ENCODE results near the gene TBC1D10B.

TBC1D10B gene

GRCh38 chr16:30371248-30371816 is 1.0 kb upstream of the TBC1D10B start (continued):
- TF ChIP-seq MZF1 (tag by site-specific recombination; IDR thresholded peaks at IDR 0.05; ENCODE audit: borderline replicate concordance) (no peak), ZNF610 (tag by site-specific recombination; IDR thresholded peaks at IDR 0.05; ENCODE audit: borderline replicate concordance) (no peak), ZNF366 (tag by site-specific recombination; conservative IDR thresholded peaks at IDR 0.05) (no peak), ZNF266 (tag by site-specific recombination; IDR thresholded peaks at IDR 0.05; ENCODE audit: low read depth) (no peak), ZNF404 (tag by site-specific recombination; IDR thresholded peaks at IDR 0.05) (no peak), ZNF146 (tag by site-specific recombination; IDR thresholded peaks at IDR 0.05) (no peak), ZNF202 (tag by site-specific recombination; IDR thresholded peaks at IDR 0.05; ENCODE audit: borderline replicate concordance) (no peak), ZNF24 (tag by site-specific recombination; IDR thresholded peaks at IDR 0.05) (0 out of 2 replicates have a peak, but pooled peaks have one; percentile 27), ZNF341 (tag by site-specific recombination; IDR thresholded peaks at IDR 0.05; ENCODE audit: low read depth) (no peak; the same call in 1 of the 2 replicates)

DNA sequence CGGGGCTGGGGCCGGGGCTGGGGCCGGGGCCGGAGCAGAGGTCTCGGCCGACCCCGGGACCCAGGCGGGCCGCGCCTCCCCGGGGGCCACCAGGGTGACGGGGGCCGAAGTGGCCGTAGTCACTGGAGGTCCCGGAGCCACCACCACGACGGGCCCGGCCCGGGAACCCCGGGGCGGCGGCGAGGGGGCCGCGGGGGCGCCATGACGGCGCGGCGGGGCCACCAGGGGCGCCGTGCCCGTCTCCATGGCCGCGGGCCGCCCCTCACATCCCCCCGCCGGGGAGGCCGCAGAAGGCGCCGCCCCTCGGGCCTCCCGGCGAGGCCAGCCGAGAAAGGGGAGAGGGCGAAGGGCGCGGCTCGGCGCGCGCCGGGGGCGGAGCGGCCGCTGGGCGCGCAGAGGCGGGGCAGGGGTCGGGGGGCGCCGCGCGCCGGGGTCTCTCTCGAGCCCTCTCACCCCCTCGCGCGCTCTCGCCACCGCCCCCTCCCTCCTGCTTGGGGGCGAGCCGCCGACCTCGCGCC is 297 bp downstream of the TBC1D10B start:
- Histone ChIP-seq H3K9me3 (ENCODE audit: control insufficient read depth, insufficient read depth, low read depth, low read length) (no peaks in the 10 kb centered on the region), H3K4me3 (ENCODE audit: low read depth, low read length) (peak overlapping the region; percentile 74), H3K36me3 (ENCODE audit: control insufficient read depth in 2 of 2, insufficient read depth in 1 of 2, low read length in 2 of 2) (peaks cover 6 to 24% of the 10 kb centered on the region in 2 experiments; a peak in 2 of 3 replicates), H3K27ac (ENCODE audit: extremely low read depth, low read depth, low read length) (peak overlapping the region; percentile 78), H3K4me1 (ENCODE audit: control insufficient read depth, insufficient read depth, low read length) (peaks cover 7% of the 10 kb centered on the region)
- CTCF ChIA-PET = interaction anchor here (0.7 to 1.6 kb wide), 4 partner anchors 8 to 278 kb away, joined by 5 to 7 read pairs (median 5); partner anchors contain the start of gene SEPTIN1
- POLR2A ChIA-PET = interaction anchor here (0.7 to 4.2 kb wide), 20 partner anchors 8 to 289 kb away, joined by 3 to 60 read pairs (median 9); partner anchors contain the start of genes CD2BP2, DCTPP1, PRR14 and SEPTIN1
- TF ChIP-seq ZNF398 (tag by site-specific recombination; IDR thresholded peaks at IDR 0.05) (peak; percentile 85), ZNF660 (tag by site-specific recombination; IDR thresholded peaks at IDR 0.05) (0 out of 2 replicates have a peak, but pooled peaks have one; percentile 16), ZSCAN30 (tag by site-specific recombination; IDR thresholded peaks at IDR 0.05) (no peak), ZNF449 (tag by site-specific recombination; IDR thresholded peaks at IDR 0.05) (no peak), PRDM10 (tag by site-specific recombination; IDR thresholded peaks at IDR 0.05) (no peak), ZNF621 (tag by site-specific recombination; IDR thresholded peaks at IDR 0.05) (no peak)
- TF ChIP-seq, protein P1, sequence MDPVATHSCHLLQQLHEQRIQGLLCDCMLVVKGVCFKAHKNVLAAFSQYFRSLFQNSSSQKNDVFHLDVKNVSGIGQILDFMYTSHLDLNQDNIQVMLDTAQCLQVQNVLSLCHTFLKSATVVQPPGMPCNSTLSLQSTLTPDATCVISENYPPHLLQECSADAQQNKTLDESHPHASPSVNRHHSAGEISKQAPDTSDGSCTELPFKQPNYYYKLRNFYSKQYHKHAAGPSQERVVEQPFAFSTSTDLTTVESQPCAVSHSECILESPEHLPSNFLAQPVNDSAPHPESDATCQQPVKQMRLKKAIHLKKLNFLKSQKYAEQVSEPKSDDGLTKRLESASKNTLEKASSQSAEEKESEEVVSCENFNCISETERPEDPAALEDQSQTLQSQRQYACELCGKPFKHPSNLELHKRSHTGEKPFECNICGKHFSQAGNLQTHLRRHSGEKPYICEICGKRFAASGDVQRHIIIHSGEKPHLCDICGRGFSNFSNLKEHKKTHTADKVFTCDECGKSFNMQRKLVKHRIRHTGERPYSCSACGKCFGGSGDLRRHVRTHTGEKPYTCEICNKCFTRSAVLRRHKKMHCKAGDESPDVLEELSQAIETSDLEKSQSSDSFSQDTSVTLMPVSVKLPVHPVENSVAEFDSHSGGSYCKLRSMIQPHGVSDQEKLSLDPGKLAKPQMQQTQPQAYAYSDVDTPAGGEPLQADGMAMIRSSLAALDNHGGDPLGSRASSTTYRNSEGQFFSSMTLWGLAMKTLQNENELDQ (tag by site-specific recombination; IDR thresholded peaks at IDR 0.05; ENCODE audit: low read depth) = no peak
- TF ChIP-seq, protein P2, sequence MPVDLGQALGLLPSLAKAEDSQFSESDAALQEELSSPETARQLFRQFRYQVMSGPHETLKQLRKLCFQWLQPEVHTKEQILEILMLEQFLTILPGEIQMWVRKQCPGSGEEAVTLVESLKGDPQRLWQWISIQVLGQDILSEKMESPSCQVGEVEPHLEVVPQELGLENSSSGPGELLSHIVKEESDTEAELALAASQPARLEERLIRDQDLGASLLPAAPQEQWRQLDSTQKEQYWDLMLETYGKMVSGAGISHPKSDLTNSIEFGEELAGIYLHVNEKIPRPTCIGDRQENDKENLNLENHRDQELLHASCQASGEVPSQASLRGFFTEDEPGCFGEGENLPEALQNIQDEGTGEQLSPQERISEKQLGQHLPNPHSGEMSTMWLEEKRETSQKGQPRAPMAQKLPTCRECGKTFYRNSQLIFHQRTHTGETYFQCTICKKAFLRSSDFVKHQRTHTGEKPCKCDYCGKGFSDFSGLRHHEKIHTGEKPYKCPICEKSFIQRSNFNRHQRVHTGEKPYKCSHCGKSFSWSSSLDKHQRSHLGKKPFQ (tag by site-specific recombination; IDR thresholded peaks at IDR 0.05) = no peak
